C1 segment of cervical spinal cord (tissue), 14 donors: Measurements from ENCODE around the gene CDK4.
A peak's percentile ranks its signal among the peaks of the same experiment; 100 is the strongest.

ENCODE experiments used
- DNase-seq, 14 donors: peaks; one replicate each; lab custom pipeline; 2025; lab: John Stamatoyannopoulos, UW

Gene CDK4

GRCh38 chr12:57739914-57740538 is 12.1 kb downstream of the CDK4 start:
- DNase-seq = no peak

- DNase-seq = no peak
These were observed 12.7 kb downstream of the CDK4 start for GRCh38 chr12:57739387-57739786.

- DNase-seq = peak in 2 of 14 donors; percentile 10 to 80
These were observed 13.4 kb downstream of the CDK4 start, which contains the start of gene AGAP2 for GRCh38 chr12:57738661-57739237. TSS of gene AGAP2 (minus strand) at chr12:57738742. CDS start at chr12:57738246, 496 bp downstream.

- no peak for DNase-seq
These were observed 14.3 kb downstream of the CDK4 start for GRCh38 chr12:57737467-57738460.

GRCh38 chr12:57736741-57737466 is 15.2 kb downstream of the CDK4 start:
- peak in 1 of 14 donors; percentile 57 for DNase-seq

- DNase-seq = peak in 6 of 14 donors; percentile 13 to 94 (median 25)
These were observed 16.0 kb downstream of the CDK4 start for GRCh38 chr12:57735952-57736740.

GRCh38 chr12:57735198-57735855 is 16.8 kb downstream of the CDK4 start:
- DNase-seq = peak in 1 of 14 donors; percentile 61

- DNase-seq = no peak
These were observed 17.5 kb downstream of the CDK4 start for GRCh38 chr12:57734591-57734990.

GRCh38 chr12:57733928-57734327 is 18.2 kb downstream of the CDK4 start:
- no peak for DNase-seq

- DNase-seq = no peak
These were observed 19.1 kb downstream of the CDK4 start for GRCh38 chr12:57732726-57733593.

- no peak for DNase-seq
These were observed 19.8 kb downstream of the CDK4 start for GRCh38 chr12:57732270-57732669.

GRCh38 chr12:57731411-57732080 is 20.6 kb downstream of the CDK4 start:
- no peak for DNase-seq

GRCh38 chr12:57730336-57731067 is 21.6 kb downstream of the CDK4 start:
- DNase-seq = no peak

GRCh38 chr12:57729321-57729844 is 22.7 kb downstream of the CDK4 start:
- DNase-seq = no peak

- DNase-seq = no peak
These were observed 24.2 kb downstream of the CDK4 start for GRCh38 chr12:57727758-57728395.

- peak in 1 of 14 donors; percentile 43 for DNase-seq
These were observed 25.0 kb downstream of the CDK4 start for GRCh38 chr12:57726884-57727757.
